GM12872 (cell line): ENCODE data around the gene CNIH3.

Experiments used
- TF ChIP-seq, protein P1 (sequence below): IDR thresholded peaks from 3 replicates; pipeline ENCODE4 v1.5.1; 2011; ENCODE audit warnings: low read depth, mild to moderate bottlenecking, low read length, moderate library complexity; ENCODE audit not compliant: insufficient read depth

CNIH3 gene

DNA sequence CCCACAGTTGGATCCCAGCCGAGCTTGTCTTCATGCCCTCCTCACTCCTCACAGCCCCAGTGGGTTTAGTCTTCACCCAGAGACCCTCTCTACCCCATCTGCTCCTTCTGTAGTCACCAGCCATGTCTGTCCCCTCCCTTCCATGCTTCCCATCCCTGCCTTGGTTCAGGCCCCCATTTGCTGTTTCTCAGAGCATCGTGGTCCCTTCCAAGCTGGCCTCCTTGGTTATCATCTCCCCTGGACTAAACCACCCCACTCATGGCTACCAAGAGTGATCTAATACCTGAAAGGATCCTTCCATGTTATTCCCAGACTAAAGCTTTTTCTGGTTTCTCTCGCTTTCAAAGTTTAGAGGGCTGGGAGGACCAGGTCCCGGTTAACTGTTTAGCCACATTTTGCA lies 8.3 kb downstream of the CNIH3 start:
- TF ChIP-seq, protein P1, sequence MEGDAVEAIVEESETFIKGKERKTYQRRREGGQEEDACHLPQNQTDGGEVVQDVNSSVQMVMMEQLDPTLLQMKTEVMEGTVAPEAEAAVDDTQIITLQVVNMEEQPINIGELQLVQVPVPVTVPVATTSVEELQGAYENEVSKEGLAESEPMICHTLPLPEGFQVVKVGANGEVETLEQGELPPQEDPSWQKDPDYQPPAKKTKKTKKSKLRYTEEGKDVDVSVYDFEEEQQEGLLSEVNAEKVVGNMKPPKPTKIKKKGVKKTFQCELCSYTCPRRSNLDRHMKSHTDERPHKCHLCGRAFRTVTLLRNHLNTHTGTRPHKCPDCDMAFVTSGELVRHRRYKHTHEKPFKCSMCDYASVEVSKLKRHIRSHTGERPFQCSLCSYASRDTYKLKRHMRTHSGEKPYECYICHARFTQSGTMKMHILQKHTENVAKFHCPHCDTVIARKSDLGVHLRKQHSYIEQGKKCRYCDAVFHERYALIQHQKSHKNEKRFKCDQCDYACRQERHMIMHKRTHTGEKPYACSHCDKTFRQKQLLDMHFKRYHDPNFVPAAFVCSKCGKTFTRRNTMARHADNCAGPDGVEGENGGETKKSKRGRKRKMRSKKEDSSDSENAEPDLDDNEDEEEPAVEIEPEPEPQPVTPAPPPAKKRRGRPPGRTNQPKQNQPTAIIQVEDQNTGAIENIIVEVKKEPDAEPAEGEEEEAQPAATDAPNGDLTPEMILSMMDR, result no peak

DNA sequence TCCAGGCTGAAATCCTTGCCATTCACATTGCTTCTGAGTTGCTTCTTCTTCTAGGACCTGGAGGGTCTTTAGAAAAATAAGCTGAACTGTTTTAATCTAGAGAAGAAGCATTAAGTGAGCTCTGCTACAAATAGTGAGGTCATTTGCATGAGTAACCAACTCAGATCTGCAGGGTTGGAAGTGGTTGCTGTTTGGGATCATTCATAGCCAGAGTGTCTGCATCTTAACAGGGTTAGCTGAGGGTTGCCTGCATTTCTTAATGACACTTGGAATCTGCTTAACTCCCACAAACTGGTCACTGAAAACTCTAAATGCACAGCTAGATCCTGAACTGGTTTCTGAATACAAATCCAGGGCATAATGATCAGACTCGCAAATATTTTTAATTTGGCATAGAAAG lies 9.9 kb downstream of the CNIH3 start:
- TF ChIP-seq, protein P1, result no peak

DNA sequence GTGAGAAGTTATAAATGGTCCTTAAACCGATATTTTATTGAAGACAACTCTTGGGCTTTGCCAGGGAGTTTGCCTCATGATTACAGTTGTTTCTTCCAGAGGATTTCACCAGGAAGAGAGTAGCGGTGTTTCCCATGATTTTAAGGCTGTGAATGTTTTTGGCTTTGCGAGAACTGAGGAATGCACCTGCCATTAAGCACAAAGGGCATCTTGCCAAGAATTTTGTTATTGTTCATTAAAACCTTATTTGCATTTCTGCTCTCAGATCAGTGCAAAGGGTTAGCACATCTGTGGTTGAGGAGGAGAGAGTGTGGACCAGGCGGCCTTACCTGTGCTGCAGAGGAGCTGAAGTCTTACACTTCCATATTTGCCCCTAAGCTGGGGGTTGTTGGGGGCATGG lies 13.8 kb downstream of the CNIH3 start:
- TF ChIP-seq, protein P1, result no peak

DNA sequence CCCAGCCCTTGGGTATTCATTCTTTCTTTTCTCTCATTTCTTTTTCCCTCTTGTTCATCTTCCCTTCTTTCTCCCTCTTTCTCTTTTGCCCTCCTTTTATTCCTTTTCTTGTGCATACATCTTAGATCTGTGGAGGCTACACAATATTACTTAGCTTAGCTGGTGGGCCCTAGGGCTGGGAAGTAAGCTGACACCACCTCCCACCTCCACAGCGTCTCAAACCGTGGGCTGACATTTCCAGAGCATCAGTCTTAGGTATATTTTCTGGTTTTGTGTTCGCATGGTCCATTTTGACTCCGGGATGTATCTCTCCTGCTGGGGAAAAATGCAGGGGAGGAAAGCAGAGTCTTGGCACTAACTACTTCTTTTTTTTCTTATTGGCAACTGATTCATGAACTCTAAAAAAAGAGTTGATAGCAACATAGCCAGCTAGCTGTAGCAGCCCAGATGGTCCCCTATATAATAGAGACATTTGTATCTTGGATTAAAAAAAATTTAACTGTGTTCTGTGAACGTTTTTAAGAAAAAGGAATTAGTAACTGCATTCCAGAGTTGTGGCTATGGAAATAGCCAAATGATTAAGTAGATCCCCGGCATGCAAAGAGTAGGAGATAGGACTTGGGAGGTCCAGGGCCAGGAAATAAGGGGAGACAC lies 15.5 kb downstream of the CNIH3 start:
- TF ChIP-seq, protein P1, result no peak

DNA sequence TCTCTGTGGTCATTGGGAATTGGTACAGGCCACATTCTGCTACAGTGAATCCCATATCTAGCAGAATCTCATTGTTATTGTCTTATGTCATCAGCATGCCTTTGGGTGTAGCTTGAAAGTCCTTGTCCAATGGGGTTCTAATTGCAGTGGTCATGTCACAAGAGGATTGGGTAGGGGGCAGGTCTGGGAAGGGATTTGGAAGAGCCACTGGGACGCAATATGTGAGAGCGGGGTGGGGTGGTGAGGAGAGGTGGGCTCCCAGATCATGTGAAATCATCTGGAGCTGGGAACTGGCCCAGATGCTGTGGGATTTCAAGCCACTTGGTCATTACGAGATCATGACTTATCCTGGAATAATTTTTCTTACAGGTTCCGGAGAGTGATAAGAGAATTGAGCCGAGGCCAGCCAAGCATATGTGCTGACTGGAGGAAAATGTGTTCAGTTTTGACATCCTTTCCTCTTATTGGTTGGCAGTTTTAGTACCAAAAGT lies 16.3 kb downstream of the CNIH3 start:
- TF ChIP-seq, protein P1, result no peak

DNA sequence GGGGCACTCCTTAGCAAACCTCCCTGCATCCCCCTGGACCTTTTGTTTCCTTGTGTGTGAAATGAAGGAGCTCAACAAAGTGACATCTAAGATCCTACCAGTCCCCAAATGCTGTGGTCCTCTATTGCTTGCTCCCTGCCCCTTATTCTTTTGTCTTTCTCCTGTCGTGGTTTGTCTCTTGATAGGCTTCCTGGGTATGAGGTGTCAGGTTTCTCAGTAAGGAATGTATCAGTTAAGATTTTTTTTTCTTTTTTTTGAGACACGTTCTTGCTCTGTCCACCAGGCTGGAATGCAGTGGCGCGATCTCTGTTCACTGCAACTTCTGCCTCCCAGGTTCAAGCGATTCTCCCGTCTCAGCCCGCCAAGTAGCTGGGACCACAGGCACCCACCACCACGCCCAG lies 16.8 kb downstream of the CNIH3 start:
- TF ChIP-seq, protein P1, result no peak

DNA sequence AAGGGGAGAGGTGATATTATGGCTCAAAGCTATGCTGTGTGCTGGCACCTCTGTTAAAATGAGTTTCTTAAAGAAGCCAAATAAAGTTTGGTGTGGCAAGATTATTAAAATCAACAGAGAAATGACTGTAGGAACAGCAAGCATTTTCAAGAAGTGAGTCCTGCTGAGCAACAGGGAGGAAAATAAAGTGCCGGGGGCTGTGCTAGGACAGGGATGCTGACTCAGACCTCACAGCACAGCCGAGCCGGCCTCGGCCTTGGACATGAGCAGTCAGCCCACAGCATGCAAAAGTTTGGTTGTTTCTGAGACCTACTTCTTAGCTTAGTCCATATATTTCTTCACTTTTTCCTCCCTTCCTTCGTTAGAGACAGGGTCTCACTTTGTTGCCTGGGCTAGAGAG lies 19.2 kb downstream of the CNIH3 start:
- TF ChIP-seq, protein P1, result no peak

DNA sequence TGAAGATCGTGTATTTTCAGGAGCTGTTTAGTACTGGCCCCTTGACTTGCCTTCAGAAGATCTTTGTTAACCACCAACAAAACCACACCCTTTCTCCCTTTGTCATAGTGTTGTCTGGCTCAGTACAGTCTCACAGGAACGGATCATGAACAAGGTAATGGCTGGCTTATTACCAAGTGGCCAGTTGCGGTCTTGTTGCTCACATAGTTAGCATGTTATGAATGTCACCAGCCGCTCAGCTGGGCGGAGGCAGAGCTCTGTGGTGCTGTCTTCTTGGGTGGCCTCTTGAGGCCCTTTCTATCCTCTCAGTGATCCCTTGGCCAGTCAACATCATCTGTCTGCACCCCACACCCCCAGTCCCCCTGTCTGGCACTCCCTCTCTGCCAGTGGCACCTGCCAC lies 21.4 kb downstream of the CNIH3 start:
- TF ChIP-seq, protein P1, result no peak
